ENCODE results near the gene B2M. TPM values are rescaled to one million over a fixed set of nuclear protein-coding genes. Genes with fewer than 3 reads are reported as not detected.

B2M gene
- total and polyA plus RNA-seq, 2 of the 13 experiments (the other 11 are each of a cell fraction or from before 2014, with no cell fraction given), result 784 to 857 TPM

- TF ChIP-seq ZNF407 (CRISPR knock-in tag; IDR thresholded peaks at IDR 0.05; ENCODE audit: not compliant biosample characterization) (peak; percentile 74), ZNF660 (CRISPR knock-in tag; IDR thresholded peaks at IDR 0.05; ENCODE audit: borderline replicate concordance, low read depth) (0 out of 2 replicates have a peak, but pooled peaks have one; percentile 14), ZNF687 (CRISPR knock-in tag; IDR thresholded peaks at IDR 0.05) (peak; percentile 87), ZNF704 (CRISPR knock-in tag; IDR thresholded peaks at IDR 0.05; ENCODE audit: borderline replicate concordance) (0 out of 2 replicates have a peak, but pooled peaks have one; percentile 52), ZNF891 (CRISPR knock-in tag; IDR thresholded peaks at IDR 0.05) (peak; percentile 77; the same call in 1 of the 2 replicates), HOMEZ (CRISPR knock-in tag; IDR thresholded peaks at IDR 0.05; ENCODE audit: low read depth) (no peak), THAP11 (CRISPR knock-in tag; IDR thresholded peaks at IDR 0.05) (peak; percentile 54), TBL1XR1 (IDR thresholded peaks at IDR 0.05; ENCODE audit: borderline replicate concordance, low read length, partially characterized antibody) (peak; percentile 44), ZNF17 (CRISPR knock-in tag; IDR thresholded peaks at IDR 0.05) (no peak), TAF1 (CRISPR knock-in tag; IDR thresholded peaks at IDR 0.05) (peak; percentile 92), CHD2 (IDR thresholded peaks at IDR 0.05; ENCODE audit: low read depth, low read length) (peak; percentile 83), ZNF547 (CRISPR knock-in tag; IDR thresholded peaks at IDR 0.05) (peak; percentile 43), ZNF652 (CRISPR knock-in tag; IDR thresholded peaks at IDR 0.05; ENCODE audit: borderline replicate concordance, low read depth) (no peak), POLR2G (IDR thresholded peaks at IDR 0.05; ENCODE audit: low read depth, low read length) (peak; percentile 100)
Measured at GRCh38 chr15:44711096-44711742, at the start of gene B2M, which contains the start of gene PATL2 (continued).
